HG02970 (cell line): ENCODE measurements around the gene TCP10L.
A peak's percentile ranks its signal among the peaks of the same experiment; 100 is the strongest.
"Not testable (repeated sequence)": the region's sequence is repeated elsewhere in the genome, so short reads cannot be mapped to it uniquely, and the experiment has no call there.

Experiments used
- ATAC-seq: cut with Tn5 transposase; IDR thresholded peaks from one replicate; pipeline ENCODE4 v1.9.1; 2021; ENCODE audit warnings: mild to moderate bottlenecking, moderate library complexity, moderate number of reproducible peaks; ENCODE audit not compliant: unreplicated experiment, low FRiP score

The TCP10L gene

GRCh38 chr21:32587651-32588050, 2.3 kb upstream of the TCP10L start:
- no peak for ATAC-seq

- no peak for ATAC-seq
Observed at GRCh38 chr21:32587120-32587519, 1.8 kb upstream of the TCP10L start.

- no peak for ATAC-seq
Observed at GRCh38 chr21:32585970-32586369, 647 bp upstream of the TCP10L start.

- ATAC-seq = no peak
Observed at GRCh38 chr21:32584472-32584871, 851 bp downstream of the TCP10L start.

- no peak for ATAC-seq
Observed at GRCh38 chr21:32581732-32582131, 3.6 kb downstream of the TCP10L start.

GRCh38 chr21:32580949-32581348, 4.4 kb downstream of the TCP10L start:
- ATAC-seq = no peak

GRCh38 chr21:32578107-32578691, 7.1 kb downstream of the TCP10L start:
- ATAC-seq = no peak

GRCh38 chr21:32576011-32576410, 9.3 kb downstream of the TCP10L start:
- ATAC-seq = no peak

- ATAC-seq = no peak
Observed at GRCh38 chr21:32574946-32575925, 10.1 kb downstream of the TCP10L start.

- ATAC-seq = no peak
Observed at GRCh38 chr21:32572574-32573420, 12.5 kb downstream of the TCP10L start.

- no peak for ATAC-seq
Observed at GRCh38 chr21:32570456-32570855, 14.9 kb downstream of the TCP10L start.

GRCh38 chr21:32569261-32570230, 15.8 kb downstream of the TCP10L start:
- ATAC-seq = peak; percentile 66

GRCh38 chr21:32567626-32568025, 17.7 kb downstream of the TCP10L start:
- ATAC-seq = no peak

GRCh38 chr21:32566741-32567389, 18.5 kb downstream of the TCP10L start:
- no peak for ATAC-seq

GRCh38 chr21:32565856-32566465, 19.4 kb downstream of the TCP10L start:
- ATAC-seq = no peak

- ATAC-seq = no peak
Observed at GRCh38 chr21:32562915-32563314, 22.4 kb downstream of the TCP10L start.

- ATAC-seq = no peak
Observed at GRCh38 chr21:32562426-32562825, 22.9 kb downstream of the TCP10L start.

GRCh38 chr21:32561476-32561875, 23.8 kb downstream of the TCP10L start:
- not testable (repeated sequence) for ATAC-seq

GRCh38 chr21:32560896-32561295, 24.4 kb downstream of the TCP10L start:
- ATAC-seq = no peak
